DOHH2 (cell line): ENCODE results near the gene IL11.

Source experiments
- H3F3A ChIP-seq: fragments of 200-600 bp; sonication (generic), shearing (Covaris generic); 2 replicates; pipeline ENCODE4 v1.6.0; 2016; ENCODE audit warnings: antibody characterized with exemption, mild to moderate bottlenecking; ENCODE audit not compliant: control insufficient read depth, insufficient read depth
- H3K27ac ChIP-seq: fragments of 200-600 bp; sonication (generic); 2 replicates; pipeline ENCODE4 v1.5.1; 2014; ENCODE audit warnings: low read depth, mild to moderate bottlenecking, low read length, moderate library complexity
- H3K27me3 ChIP-seq: fragments of 200-600 bp; sonication (generic); 2 replicates; pipeline ENCODE4 v1.6.1; 2014; ENCODE audit warnings: mild to moderate bottlenecking, low read length, mixed read lengths; ENCODE audit not compliant: control insufficient read depth
- H3K36me3 ChIP-seq: fragments of 200-600 bp; sonication (generic); 2 replicates; pipeline ENCODE4 v1.6.1; 2014; ENCODE audit warnings: mild to moderate bottlenecking, low read length, moderate library complexity, mixed read lengths; ENCODE audit not compliant: control insufficient read depth
- H3K4me1 ChIP-seq: fragments of 200-600 bp; sonication (generic); 2 replicates; pipeline ENCODE4 v1.6.1; 2014; ENCODE audit warnings: mild to moderate bottlenecking, low read length, mixed read lengths; ENCODE audit not compliant: control insufficient read depth
- H3K4me2 ChIP-seq: fragments of 200-600 bp; sonication (generic); 2 replicates; pipeline ENCODE4 v1.6.0; 2014; ENCODE audit warnings: mild to moderate bottlenecking, low read length, moderate library complexity
- H3K4me3 ChIP-seq: fragments of 200-600 bp; sonication (generic); 2 replicates; pipeline ENCODE4 v1.5.1; 2014; ENCODE audit warnings: mild to moderate bottlenecking, low read length, mixed read lengths
- H3K79me2 ChIP-seq: fragments of 200-600 bp; sonication (generic); 2 replicates; pipeline ENCODE4 v1.6.1; 2014; ENCODE audit warnings: mild to moderate bottlenecking, low read length, mixed read lengths; ENCODE audit not compliant: control insufficient read depth
- H3K9me2 ChIP-seq: fragments of 200-600 bp; sonication (generic); replicated peaks from 2 replicates; pipeline ENCODE4 v1.6.1; 2014; ENCODE audit warnings: mild to moderate bottlenecking, low read length, mixed read lengths; ENCODE audit not compliant: control insufficient read depth
- H3K9me3 ChIP-seq: fragments of 200-600 bp; sonication (generic); 2 replicates; pipeline ENCODE4 v1.6.1; 2014; ENCODE audit warnings: antibody characterized with exemption, low read length, mixed read lengths; ENCODE audit not compliant: control insufficient read depth, insufficient read depth
- H4K20me1 ChIP-seq: fragments of 200-600 bp; sonication (generic); 2 replicates; pipeline ENCODE4 v1.6.0; 2014; ENCODE audit warnings: low read depth, mild to moderate bottlenecking, antibody characterized with exemption, low read length, moderate library complexity; ENCODE audit not compliant: control insufficient read depth, insufficient read depth
- EZH2phosphoT487 ChIP-seq: fragments of 200-600 bp; sonication (generic); IDR thresholded peaks from 2 replicates; pipeline ENCODE4 v1.6.1; 2017; ENCODE audit warnings: borderline replicate concordance, mild to moderate bottlenecking, antibody characterized with exemption, low read length, moderate library complexity, mixed read lengths
- TF ChIP-seq, protein P1 (sequence below): fragments of 200-600 bp; sonication (generic); IDR thresholded peaks from one replicate; pipeline ENCODE4 v1.5.1; 2014; ENCODE audit warnings: antibody characterized with exemption, mild to moderate bottlenecking, low read depth, low read length; ENCODE audit not compliant: poor library complexity, severe bottlenecking

The IL11 gene

GRCh38 chr19:55368701-55369563 is 1.3 kb downstream of the IL11 start:
- no peaks in the 10 kb centered on the region for H3K9me3 ChIP-seq
- no peaks in the 10 kb centered on the region for H3K9me2 ChIP-seq
- H4K20me1 ChIP-seq, result no peaks in the 10 kb centered on the region
- no peaks in the 10 kb centered on the region for H3K79me2 ChIP-seq
- H3K27ac ChIP-seq, result no peak overlapping the region
- H3K4me3 ChIP-seq, result no peak overlapping the region
- H3K27me3 ChIP-seq, result peaks cover 56% of the 10 kb centered on the region
- H3F3A ChIP-seq, result no peaks in the 10 kb centered on the region
- peaks cover 10% of the 10 kb centered on the region for H3K4me1 ChIP-seq
- no peaks in the 10 kb centered on the region for H3K36me3 ChIP-seq
- no peak overlapping the region for H3K4me2 ChIP-seq
- TF ChIP-seq, protein P1, sequence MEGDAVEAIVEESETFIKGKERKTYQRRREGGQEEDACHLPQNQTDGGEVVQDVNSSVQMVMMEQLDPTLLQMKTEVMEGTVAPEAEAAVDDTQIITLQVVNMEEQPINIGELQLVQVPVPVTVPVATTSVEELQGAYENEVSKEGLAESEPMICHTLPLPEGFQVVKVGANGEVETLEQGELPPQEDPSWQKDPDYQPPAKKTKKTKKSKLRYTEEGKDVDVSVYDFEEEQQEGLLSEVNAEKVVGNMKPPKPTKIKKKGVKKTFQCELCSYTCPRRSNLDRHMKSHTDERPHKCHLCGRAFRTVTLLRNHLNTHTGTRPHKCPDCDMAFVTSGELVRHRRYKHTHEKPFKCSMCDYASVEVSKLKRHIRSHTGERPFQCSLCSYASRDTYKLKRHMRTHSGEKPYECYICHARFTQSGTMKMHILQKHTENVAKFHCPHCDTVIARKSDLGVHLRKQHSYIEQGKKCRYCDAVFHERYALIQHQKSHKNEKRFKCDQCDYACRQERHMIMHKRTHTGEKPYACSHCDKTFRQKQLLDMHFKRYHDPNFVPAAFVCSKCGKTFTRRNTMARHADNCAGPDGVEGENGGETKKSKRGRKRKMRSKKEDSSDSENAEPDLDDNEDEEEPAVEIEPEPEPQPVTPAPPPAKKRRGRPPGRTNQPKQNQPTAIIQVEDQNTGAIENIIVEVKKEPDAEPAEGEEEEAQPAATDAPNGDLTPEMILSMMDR, result no peak
- TF ChIP-seq EZH2phosphoT487, result peak; percentile 91; the same call in 1 of the 2 replicates

DNA sequence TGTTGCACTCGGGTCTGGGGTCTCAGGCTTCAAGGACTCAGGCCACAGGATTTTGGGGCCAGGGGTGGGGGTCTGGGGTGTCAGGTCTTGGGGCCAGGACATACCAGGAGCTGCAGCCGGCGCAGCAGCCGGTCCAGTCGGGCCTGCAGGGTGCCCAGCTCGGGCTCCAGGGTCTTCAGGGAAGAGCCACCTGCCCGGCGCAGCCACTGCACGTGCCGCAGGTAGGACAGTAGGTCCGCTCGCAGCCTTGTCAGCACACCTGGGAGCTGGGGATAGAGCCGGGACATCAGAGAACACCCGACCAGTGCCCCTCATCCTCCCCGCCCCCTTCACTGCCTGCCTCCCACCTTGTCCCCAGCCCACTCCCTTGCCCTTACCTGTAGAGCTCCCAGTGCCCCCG is 2.2 kb downstream of the IL11 start:
- TF ChIP-seq, protein P1, result no peak
- Histone ChIP-seq H3K27me3 (peaks cover 47% of the 10 kb centered on the region), H3K9me2 (no peaks in the 10 kb centered on the region), H3K4me1 (peaks cover 11% of the 10 kb centered on the region), H4K20me1 (no peaks in the 10 kb centered on the region), H3F3A (no peaks in the 10 kb centered on the region), H3K4me2 (no peak overlapping the region), H3K27ac (no peak overlapping the region), H3K4me3 (no peak overlapping the region), H3K79me2 (no peaks in the 10 kb centered on the region), H3K36me3 (no peaks in the 10 kb centered on the region), H3K9me3 (no peaks in the 10 kb centered on the region)

- Histone ChIP-seq H3K4me2 (no peak overlapping the region), H3K36me3 (no peaks in the 10 kb centered on the region), H4K20me1 (no peaks in the 10 kb centered on the region), H3K9me3 (no peaks in the 10 kb centered on the region), H3K4me3 (no peak overlapping the region), H3K9me2 (no peaks in the 10 kb centered on the region), H3K27ac (no peak overlapping the region), H3K27me3 (peaks cover 34% of the 10 kb centered on the region), H3F3A (no peaks in the 10 kb centered on the region), H3K4me1 (peaks cover 11% of the 10 kb centered on the region), H3K79me2 (no peaks in the 10 kb centered on the region)
- TF ChIP-seq EZH2phosphoT487, result no peak
- TF ChIP-seq, protein P1, result no peak
Observed at GRCh38 chr19:55366790-55367189, 3.5 kb downstream of the IL11 start.
